ENCODE measurements around the gene EXOC8. TPM values are rescaled to one million over a fixed set of nuclear protein-coding genes. Genes with fewer than 3 reads are reported as not detected.

Gene EXOC8
- total and polyA plus RNA-seq, 2 of the 8 experiments (the other 6 are each of a cell fraction or from before 2014, with no cell fraction given): 2.0 to 9.8 TPM

DNA sequence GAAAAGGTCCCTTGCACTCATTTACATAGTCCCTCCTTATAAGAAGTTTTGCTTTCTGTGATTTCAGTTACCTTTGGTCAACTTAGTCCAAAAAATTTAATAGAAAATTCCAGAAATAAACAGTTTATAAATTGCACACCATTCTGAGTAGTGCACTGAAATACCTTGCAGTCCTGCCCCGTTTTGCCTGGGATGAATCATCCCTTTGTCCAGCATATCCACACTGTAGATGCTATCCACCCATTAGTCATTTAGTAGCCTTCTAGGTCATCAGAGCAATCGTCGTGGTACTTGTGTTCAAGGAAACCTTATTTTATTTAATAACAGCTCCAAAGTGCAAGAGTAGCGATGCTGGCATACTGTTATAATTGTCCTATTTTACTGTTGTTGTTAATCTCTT is 38.4 kb upstream of the EXOC8 start (continued):
- TF ChIP-seq, protein P1, sequence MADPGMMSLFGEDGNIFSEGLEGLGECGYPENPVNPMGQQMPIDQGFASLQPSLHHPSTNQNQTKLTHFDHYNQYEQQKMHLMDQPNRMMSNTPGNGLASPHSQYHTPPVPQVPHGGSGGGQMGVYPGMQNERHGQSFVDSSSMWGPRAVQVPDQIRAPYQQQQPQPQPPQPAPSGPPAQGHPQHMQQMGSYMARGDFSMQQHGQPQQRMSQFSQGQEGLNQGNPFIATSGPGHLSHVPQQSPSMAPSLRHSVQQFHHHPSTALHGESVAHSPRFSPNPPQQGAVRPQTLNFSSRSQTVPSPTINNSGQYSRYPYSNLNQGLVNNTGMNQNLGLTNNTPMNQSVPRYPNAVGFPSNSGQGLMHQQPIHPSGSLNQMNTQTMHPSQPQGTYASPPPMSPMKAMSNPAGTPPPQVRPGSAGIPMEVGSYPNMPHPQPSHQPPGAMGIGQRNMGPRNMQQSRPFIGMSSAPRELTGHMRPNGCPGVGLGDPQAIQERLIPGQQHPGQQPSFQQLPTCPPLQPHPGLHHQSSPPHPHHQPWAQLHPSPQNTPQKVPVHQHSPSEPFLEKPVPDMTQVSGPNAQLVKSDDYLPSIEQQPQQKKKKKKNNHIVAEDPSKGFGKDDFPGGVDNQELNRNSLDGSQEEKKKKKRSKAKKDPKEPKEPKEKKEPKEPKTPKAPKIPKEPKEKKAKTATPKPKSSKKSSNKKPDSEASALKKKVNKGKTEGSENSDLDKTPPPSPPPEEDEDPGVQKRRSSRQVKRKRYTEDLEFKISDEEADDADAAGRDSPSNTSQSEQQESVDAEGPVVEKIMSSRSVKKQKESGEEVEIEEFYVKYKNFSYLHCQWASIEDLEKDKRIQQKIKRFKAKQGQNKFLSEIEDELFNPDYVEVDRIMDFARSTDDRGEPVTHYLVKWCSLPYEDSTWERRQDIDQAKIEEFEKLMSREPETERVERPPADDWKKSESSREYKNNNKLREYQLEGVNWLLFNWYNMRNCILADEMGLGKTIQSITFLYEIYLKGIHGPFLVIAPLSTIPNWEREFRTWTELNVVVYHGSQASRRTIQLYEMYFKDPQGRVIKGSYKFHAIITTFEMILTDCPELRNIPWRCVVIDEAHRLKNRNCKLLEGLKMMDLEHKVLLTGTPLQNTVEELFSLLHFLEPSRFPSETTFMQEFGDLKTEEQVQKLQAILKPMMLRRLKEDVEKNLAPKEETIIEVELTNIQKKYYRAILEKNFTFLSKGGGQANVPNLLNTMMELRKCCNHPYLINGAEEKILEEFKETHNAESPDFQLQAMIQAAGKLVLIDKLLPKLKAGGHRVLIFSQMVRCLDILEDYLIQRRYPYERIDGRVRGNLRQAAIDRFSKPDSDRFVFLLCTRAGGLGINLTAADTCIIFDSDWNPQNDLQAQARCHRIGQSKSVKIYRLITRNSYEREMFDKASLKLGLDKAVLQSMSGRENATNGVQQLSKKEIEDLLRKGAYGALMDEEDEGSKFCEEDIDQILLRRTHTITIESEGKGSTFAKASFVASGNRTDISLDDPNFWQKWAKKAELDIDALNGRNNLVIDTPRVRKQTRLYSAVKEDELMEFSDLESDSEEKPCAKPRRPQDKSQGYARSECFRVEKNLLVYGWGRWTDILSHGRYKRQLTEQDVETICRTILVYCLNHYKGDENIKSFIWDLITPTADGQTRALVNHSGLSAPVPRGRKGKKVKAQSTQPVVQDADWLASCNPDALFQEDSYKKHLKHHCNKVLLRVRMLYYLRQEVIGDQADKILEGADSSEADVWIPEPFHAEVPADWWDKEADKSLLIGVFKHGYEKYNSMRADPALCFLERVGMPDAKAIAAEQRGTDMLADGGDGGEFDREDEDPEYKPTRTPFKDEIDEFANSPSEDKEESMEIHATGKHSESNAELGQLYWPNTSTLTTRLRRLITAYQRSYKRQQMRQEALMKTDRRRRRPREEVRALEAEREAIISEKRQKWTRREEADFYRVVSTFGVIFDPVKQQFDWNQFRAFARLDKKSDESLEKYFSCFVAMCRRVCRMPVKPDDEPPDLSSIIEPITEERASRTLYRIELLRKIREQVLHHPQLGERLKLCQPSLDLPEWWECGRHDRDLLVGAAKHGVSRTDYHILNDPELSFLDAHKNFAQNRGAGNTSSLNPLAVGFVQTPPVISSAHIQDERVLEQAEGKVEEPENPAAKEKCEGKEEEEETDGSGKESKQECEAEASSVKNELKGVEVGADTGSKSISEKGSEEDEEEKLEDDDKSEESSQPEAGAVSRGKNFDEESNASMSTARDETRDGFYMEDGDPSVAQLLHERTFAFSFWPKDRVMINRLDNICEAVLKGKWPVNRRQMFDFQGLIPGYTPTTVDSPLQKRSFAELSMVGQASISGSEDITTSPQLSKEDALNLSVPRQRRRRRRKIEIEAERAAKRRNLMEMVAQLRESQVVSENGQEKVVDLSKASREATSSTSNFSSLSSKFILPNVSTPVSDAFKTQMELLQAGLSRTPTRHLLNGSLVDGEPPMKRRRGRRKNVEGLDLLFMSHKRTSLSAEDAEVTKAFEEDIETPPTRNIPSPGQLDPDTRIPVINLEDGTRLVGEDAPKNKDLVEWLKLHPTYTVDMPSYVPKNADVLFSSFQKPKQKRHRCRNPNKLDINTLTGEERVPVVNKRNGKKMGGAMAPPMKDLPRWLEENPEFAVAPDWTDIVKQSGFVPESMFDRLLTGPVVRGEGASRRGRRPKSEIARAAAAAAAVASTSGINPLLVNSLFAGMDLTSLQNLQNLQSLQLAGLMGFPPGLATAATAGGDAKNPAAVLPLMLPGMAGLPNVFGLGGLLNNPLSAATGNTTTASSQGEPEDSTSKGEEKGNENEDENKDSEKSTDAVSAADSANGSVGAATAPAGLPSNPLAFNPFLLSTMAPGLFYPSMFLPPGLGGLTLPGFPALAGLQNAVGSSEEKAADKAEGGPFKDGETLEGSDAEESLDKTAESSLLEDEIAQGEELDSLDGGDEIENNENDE (IDR thresholded peaks at IDR 0.05; ENCODE audit: insufficient replicate concordance, low read length): no peak
- no peak for TF ChIP-seq POLR2A (IDR thresholded peaks at IDR 0.05; ENCODE audit: control extremely low read depth in 1 of 2, low read depth in 2 of 2, low read length in 2 of 2)
- no peak for TF ChIP-seq EP300 (IDR thresholded peaks at IDR 0.05; ENCODE audit: borderline replicate concordance in 1 of 2, low read depth in 2 of 2, low read length in 2 of 2)
- no peak for TF ChIP-seq CEBPB (IDR thresholded peaks at IDR 0.05; ENCODE audit: low read depth, low read length)
- TF ChIP-seq SIX5 (IDR thresholded peaks at IDR 0.05; ENCODE audit: low read depth, low read length): no peak
- no peak for TF ChIP-seq BRCA1 (IDR thresholded peaks at IDR 0.05; ENCODE audit: low read depth, low read length)
- no peak for TF ChIP-seq FOSL1 (IDR thresholded peaks at IDR 0.05; ENCODE audit: insufficient read depth, low read depth, low read length)
- no peak for TF ChIP-seq TAF7 (optimal IDR thresholded peaks at IDR 0.05; ENCODE audit: borderline replicate concordance, low read depth, low read length)
- TF ChIP-seq TEAD4 (IDR thresholded peaks at IDR 0.05; ENCODE audit: low read depth, low read length): no peak
- no peak for TF ChIP-seq SIRT6 (IDR thresholded peaks at IDR 0.05; ENCODE audit: low read length)
- TF ChIP-seq KDM1A (IDR thresholded peaks at IDR 0.05; ENCODE audit: borderline replicate concordance, low read length): no peak
- no peak for TF ChIP-seq POLR2AphosphoS5 (IDR thresholded peaks at IDR 0.05; ENCODE audit: low read depth, low read length)
- TF ChIP-seq GABPA (IDR thresholded peaks at IDR 0.05; ENCODE audit: borderline replicate concordance, insufficient read depth, low read length): no peak
